Measurements from ENCODE around the gene TAX1BP1.

TAX1BP1 gene

DNA sequence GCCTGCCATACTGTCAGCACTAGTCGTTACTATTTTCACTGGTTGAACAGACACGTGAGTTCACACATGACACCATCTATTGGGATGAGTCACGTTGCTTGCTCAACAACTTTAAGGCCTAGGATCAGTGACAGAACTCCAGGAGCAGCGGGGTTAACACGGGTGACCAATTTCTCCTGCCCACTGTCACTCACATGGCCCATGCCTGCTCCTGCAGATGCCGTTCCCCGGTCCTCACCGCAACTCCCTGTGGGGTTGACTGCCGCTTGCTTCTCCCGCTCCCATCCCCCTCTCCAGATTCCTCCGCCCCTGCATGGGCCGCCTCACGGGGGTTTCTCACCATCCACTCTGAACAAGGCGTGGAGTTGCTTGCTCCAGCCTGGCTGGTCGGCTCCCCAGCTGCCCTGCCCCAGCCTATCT is 128.2 kb downstream of the TAX1BP1 start:
- Histone ChIP-seq H3K27me3 (ENCODE audit: control insufficient read depth, insufficient read depth, low read length) (no peaks in the 10 kb centered on the region), H3K36me3 (ENCODE audit: control insufficient read depth, insufficient read depth, low read length) (no peaks in the 10 kb centered on the region), H3K9ac (ENCODE audit: low read depth, low read length) (no peak overlapping the region), H3K4me3 (ENCODE audit: low read depth, low read length) (no peak overlapping the region), H3K4me1 (ENCODE audit: control insufficient read depth, insufficient read depth, low read length) (peaks cover 22% of the 10 kb centered on the region), H3K27ac (ENCODE audit: low read depth, low read length) (no peak overlapping the region), H3K9me3 (ENCODE audit: control insufficient read depth, insufficient read depth, low read length) (no peaks in the 10 kb centered on the region)

- no peaks in the 10 kb centered on the region for H3K9me3 ChIP-seq (ENCODE audit: control insufficient read depth, insufficient read depth, low read length)
- no peaks in the 10 kb centered on the region for H3K27me3 ChIP-seq (ENCODE audit: control insufficient read depth, insufficient read depth, low read length)
- H3K9ac ChIP-seq (ENCODE audit: low read depth, low read length), result no peak overlapping the region
- H3K27ac ChIP-seq (ENCODE audit: low read depth, low read length), result no peak overlapping the region
- H3K4me1 ChIP-seq (ENCODE audit: control insufficient read depth, insufficient read depth, low read length), result peaks cover 26% of the 10 kb centered on the region
- H3K4me3 ChIP-seq (ENCODE audit: low read depth, low read length), result no peak overlapping the region
- no peaks in the 10 kb centered on the region for H3K36me3 ChIP-seq (ENCODE audit: control insufficient read depth, insufficient read depth, low read length)
Measured at GRCh38 chr7:27869056-27869455, 129.1 kb downstream of the TAX1BP1 start.

GRCh38 chr7:27870595-27870994 is 130.6 kb downstream of the TAX1BP1 start:
- H3K27ac ChIP-seq (ENCODE audit: low read depth, low read length), result no peak overlapping the region
- no peak overlapping the region for H3K9ac ChIP-seq (ENCODE audit: low read depth, low read length)
- no peaks in the 10 kb centered on the region for H3K27me3 ChIP-seq (ENCODE audit: control insufficient read depth, insufficient read depth, low read length)
- H3K4me3 ChIP-seq (ENCODE audit: low read depth, low read length), result no peak overlapping the region
- H3K9me3 ChIP-seq (ENCODE audit: control insufficient read depth, insufficient read depth, low read length), result no peaks in the 10 kb centered on the region
- peaks cover 26% of the 10 kb centered on the region for H3K4me1 ChIP-seq (ENCODE audit: control insufficient read depth, insufficient read depth, low read length)
- no peaks in the 10 kb centered on the region for H3K36me3 ChIP-seq (ENCODE audit: control insufficient read depth, insufficient read depth, low read length)

GRCh38 chr7:27871086-27871485 is 131.1 kb downstream of the TAX1BP1 start:
- Histone ChIP-seq H3K9me3 (ENCODE audit: control insufficient read depth, insufficient read depth, low read length) (no peaks in the 10 kb centered on the region), H3K27ac (ENCODE audit: low read depth, low read length) (no peak overlapping the region), H3K4me1 (ENCODE audit: control insufficient read depth, insufficient read depth, low read length) (peaks cover 26% of the 10 kb centered on the region), H3K9ac (ENCODE audit: low read depth, low read length) (no peak overlapping the region), H3K27me3 (ENCODE audit: control insufficient read depth, insufficient read depth, low read length) (no peaks in the 10 kb centered on the region), H3K36me3 (ENCODE audit: control insufficient read depth, insufficient read depth, low read length) (no peaks in the 10 kb centered on the region), H3K4me3 (ENCODE audit: low read depth, low read length) (no peak overlapping the region)

DNA sequence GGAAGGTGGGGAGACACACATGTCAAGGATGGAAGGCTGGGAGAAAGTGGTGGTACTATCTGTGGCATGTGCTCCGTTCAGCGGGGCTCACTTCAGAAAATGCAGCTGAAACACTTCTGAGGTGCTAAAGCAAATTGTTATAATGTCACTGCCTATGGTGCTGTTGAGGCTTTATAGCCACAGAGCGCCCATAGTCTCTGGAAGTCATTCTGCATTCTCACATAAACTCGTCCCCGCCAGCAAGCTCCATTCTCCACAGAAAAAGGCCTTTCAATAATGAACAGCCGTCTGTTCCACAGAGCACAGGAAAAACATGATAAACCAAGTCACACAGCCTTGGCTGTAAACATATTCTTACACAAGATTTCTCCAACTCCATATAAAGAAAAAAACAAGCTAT is 131.9 kb downstream of the TAX1BP1 start:
- no peaks in the 10 kb centered on the region for H3K27me3 ChIP-seq (ENCODE audit: control insufficient read depth, insufficient read depth, low read length)
- H3K4me1 ChIP-seq (ENCODE audit: control insufficient read depth, insufficient read depth, low read length), result peaks cover 26% of the 10 kb centered on the region

DNA sequence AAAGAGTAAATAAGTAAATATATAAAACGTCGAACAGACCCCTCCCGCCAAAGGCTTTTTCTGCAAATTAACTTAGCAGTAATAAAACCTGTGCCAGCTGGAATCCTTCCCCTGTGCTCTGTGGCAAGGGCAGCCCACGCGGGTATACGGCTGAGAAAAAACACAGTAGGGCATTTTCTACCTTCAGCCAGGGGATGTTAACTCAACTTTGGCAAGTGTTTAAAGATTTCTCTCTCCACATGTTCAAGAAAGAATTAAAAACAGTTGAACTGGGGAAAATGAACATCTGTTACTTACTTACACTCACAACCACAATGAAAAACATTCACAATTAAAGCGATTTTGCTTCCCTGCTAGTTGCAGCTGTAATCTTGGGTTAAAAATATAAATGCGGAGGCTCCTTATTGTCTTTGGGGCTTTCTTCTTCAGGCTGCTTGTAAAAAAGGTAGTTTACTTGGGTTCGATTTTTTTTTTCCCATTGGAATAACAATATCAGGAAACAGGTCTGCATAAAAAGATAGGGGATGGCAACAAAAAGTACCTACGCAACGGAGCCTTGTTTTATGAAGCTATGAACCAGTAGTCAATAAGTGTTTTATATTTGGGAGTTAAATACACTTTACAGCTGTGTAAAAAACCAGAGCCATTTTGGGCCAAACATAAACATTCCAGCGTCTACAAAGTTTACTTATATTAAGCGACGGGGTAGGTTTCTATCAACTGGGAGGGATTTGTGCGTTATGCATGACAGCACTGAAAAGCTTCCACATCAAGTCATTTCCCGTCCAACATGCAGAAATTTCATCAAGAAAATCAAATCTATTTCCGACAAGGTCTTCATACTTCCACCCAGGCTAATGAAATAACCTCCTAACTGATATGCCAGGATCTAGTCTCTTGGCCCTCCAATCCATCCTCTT is 132.7 kb downstream of the TAX1BP1 start:
- H3K27ac ChIP-seq (ENCODE audit: low read depth, low read length), result no peak overlapping the region
- peaks cover 26% of the 10 kb centered on the region for H3K4me1 ChIP-seq (ENCODE audit: control insufficient read depth, insufficient read depth, low read length)
- no peaks in the 10 kb centered on the region for H3K27me3 ChIP-seq (ENCODE audit: control insufficient read depth, insufficient read depth, low read length)
- H3K4me3 ChIP-seq (ENCODE audit: low read depth, low read length), result no peak overlapping the region
- no peaks in the 10 kb centered on the region for H3K36me3 ChIP-seq (ENCODE audit: control insufficient read depth, insufficient read depth, low read length)
- no peak overlapping the region for H3K9ac ChIP-seq (ENCODE audit: low read depth, low read length)
- no peaks in the 10 kb centered on the region for H3K9me3 ChIP-seq (ENCODE audit: control insufficient read depth, insufficient read depth, low read length)

More for the DNA sequence above, 131.9 kb downstream of the TAX1BP1 start:
- no peak overlapping the region for H3K9ac ChIP-seq (ENCODE audit: low read depth, low read length)
- H3K4me3 ChIP-seq (ENCODE audit: low read depth, low read length), result no peak overlapping the region
- no peaks in the 10 kb centered on the region for H3K36me3 ChIP-seq (ENCODE audit: control insufficient read depth, insufficient read depth, low read length)
- H3K27ac ChIP-seq (ENCODE audit: low read depth, low read length), result no peak overlapping the region
- H3K9me3 ChIP-seq (ENCODE audit: control insufficient read depth, insufficient read depth, low read length), result no peaks in the 10 kb centered on the region

GRCh38 chr7:27873981-27874957 is 134.3 kb downstream of the TAX1BP1 start:
- no peak overlapping the region for H3K9ac ChIP-seq (ENCODE audit: low read depth, low read length)
- H3K9me3 ChIP-seq (ENCODE audit: control insufficient read depth, insufficient read depth, low read length), result no peaks in the 10 kb centered on the region
- H3K36me3 ChIP-seq (ENCODE audit: control insufficient read depth, insufficient read depth, low read length), result no peaks in the 10 kb centered on the region
- H3K4me3 ChIP-seq (ENCODE audit: low read depth, low read length), result no peak overlapping the region
- H3K27ac ChIP-seq (ENCODE audit: low read depth, low read length), result no peak overlapping the region
- H3K4me1 ChIP-seq (ENCODE audit: control insufficient read depth, insufficient read depth, low read length), result peaks cover 18% of the 10 kb centered on the region
- H3K27me3 ChIP-seq (ENCODE audit: control insufficient read depth, insufficient read depth, low read length), result no peaks in the 10 kb centered on the region

DNA sequence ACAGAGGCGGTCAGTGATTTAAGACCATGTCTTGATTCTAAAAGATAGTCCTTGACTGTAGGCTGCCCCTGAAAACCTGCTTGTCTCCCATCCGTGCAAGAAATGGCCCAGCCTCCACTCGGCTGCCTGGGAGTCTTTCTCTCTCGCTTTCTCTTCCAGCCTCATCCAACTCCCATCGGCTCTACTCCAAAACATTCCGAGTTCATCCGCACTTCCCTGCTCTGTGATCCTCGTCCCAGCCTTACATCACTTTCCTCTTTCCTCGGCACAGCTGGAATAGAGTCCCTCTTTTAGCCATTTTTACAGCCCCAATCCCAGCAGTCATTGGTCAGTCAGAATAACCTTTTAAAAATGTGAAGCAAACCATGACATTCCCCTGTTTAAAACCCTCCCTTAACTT is 135.1 kb downstream of the TAX1BP1 start:
- no peaks in the 10 kb centered on the region for H3K27me3 ChIP-seq (ENCODE audit: control insufficient read depth, insufficient read depth, low read length)
- H3K36me3 ChIP-seq (ENCODE audit: control insufficient read depth, insufficient read depth, low read length), result no peaks in the 10 kb centered on the region
- H3K4me1 ChIP-seq (ENCODE audit: control insufficient read depth, insufficient read depth, low read length), result peaks cover 15% of the 10 kb centered on the region; the same call in 1 of the 2 replicates
- H3K27ac ChIP-seq (ENCODE audit: low read depth, low read length), result no peak overlapping the region
- no peak overlapping the region for H3K9ac ChIP-seq (ENCODE audit: low read depth, low read length)
- no peaks in the 10 kb centered on the region for H3K9me3 ChIP-seq (ENCODE audit: control insufficient read depth, insufficient read depth, low read length)
- no peak overlapping the region for H3K4me3 ChIP-seq (ENCODE audit: low read depth, low read length)

DNA sequence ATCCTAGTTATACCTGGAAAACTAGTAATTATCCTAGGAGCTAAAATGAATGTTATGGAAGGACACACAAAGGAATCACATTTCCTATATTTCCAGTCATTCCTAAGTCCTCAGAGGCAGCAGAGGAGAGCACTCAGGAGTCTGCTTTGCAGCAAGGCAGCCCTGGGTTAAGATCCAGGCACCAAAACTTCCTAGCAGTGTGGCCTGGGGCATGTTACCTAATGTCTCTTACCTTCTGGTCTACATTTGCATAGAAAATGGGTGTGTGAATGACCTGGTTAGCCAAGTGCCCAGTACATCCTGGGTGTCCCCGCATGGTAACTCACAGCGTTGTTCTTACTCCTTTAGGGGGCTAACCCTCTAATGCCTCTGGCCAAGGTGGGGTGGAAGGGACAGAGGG is 135.9 kb downstream of the TAX1BP1 start:
- Histone ChIP-seq H3K27ac (ENCODE audit: low read depth, low read length) (no peak overlapping the region), H3K9me3 (ENCODE audit: control insufficient read depth, insufficient read depth, low read length) (no peaks in the 10 kb centered on the region), H3K9ac (ENCODE audit: low read depth, low read length) (no peak overlapping the region), H3K4me1 (ENCODE audit: control insufficient read depth, insufficient read depth, low read length) (peaks cover 15% of the 10 kb centered on the region; the same call in 1 of the 2 replicates), H3K36me3 (ENCODE audit: control insufficient read depth, insufficient read depth, low read length) (no peaks in the 10 kb centered on the region), H3K27me3 (ENCODE audit: control insufficient read depth, insufficient read depth, low read length) (no peaks in the 10 kb centered on the region), H3K4me3 (ENCODE audit: low read depth, low read length) (no peak overlapping the region)

DNA sequence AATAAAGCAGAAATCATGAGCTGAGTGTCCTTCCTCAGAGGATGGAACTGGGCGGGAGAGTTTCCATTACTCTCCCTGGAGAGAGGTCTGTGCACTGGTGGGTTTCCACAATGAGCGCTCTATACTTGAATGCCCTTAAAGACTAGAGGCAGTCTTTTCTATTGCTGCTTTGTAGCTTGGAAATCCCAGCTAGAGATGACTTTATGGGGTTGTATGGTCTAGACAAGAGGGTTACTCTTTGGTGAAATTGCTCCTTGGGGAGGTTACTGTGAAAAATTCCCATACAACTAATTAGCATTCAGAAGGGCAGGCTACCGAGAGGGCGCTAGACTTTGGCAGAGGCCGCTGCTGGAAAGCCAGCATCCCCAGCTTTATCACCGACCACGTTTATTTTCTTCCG is 136.8 kb downstream of the TAX1BP1 start:
- Histone ChIP-seq H3K27ac (ENCODE audit: low read depth, low read length) (no peak overlapping the region), H3K4me1 (ENCODE audit: control insufficient read depth, insufficient read depth, low read length) (peaks cover 15% of the 10 kb centered on the region; the same call in 1 of the 2 replicates), H3K9me3 (ENCODE audit: control insufficient read depth, insufficient read depth, low read length) (no peaks in the 10 kb centered on the region), H3K4me3 (ENCODE audit: low read depth, low read length) (no peak overlapping the region), H3K27me3 (ENCODE audit: control insufficient read depth, insufficient read depth, low read length) (no peaks in the 10 kb centered on the region), H3K9ac (ENCODE audit: low read depth, low read length) (no peak overlapping the region), H3K36me3 (ENCODE audit: control insufficient read depth, insufficient read depth, low read length) (no peaks in the 10 kb centered on the region)

Data from HUES48 (cell line).